Right lobe of liver (tissue), 4 donors: ENCODE data around the gene MLST8.

Experiments
- CTCF ChIP-seq, 4 donors: fragments of 200-600 bp in 3 of 4; fragments of 450-650 bp in 1 of 4; IDR thresholded peaks; one replicate each; pipeline versions ENCODE4 v1.5.1 to v1.8.0; 2016 to 2022; ENCODE audit warnings: antibody characterized with exemption in 4 of 4, mild to moderate bottlenecking in 2 of 4
- POLR2A ChIP-seq: fragments of 450-650 bp; IDR thresholded peaks from one replicate; pipeline ENCODE4 v1.6.1; 2017; ENCODE audit warnings: antibody characterized with exemption, mild to moderate bottlenecking
- donor health status: DM: no; HTN: no; CAD: no.
- donor health status: DM: no; HTN: no; CAD: no.
- donor health status: DM: no; HTN: yes; CAD: no.

- TF ChIP-seq POLR2A (peak; percentile 18), CTCF (IDR thresholded peaks at IDR 0.05) (no peak)
These were observed 8.8 kb downstream of the MLST8 start for GRCh38 chr16:2213817-2214718.
